ENCODE measurements around the gene MTHFR. TPM values are rescaled to one million over a fixed set of nuclear protein-coding genes. Genes with fewer than 3 reads are reported as not detected.

Gene MTHFR
- total and polyA plus RNA-seq, 4 donors, result 5.5 to 29.0 (median 18.3) TPM

DNA sequence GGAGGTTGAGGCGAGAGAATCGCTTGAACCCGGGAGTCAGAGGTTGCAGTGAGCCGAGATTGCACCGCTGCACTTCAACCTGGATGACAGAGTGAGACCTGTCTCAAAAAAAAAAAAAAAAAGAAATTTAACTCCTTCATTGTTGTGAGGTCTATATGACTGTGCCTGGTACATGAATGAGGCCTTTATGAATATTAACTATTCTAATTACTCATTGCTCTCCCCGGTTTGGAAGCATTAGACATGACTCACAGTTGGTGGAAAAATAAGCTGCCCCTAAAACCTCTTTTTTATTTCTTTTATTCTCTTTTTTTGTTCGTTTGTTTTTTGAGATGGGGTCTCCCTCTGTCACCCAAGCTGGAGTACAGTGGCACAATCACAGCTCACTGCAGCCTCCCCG is 49.7 kb upstream of the MTHFR start:
- 53% methylated on average over 8 of the region's 8 CpGs for WGBS
- no peak overlapping the region for H3K4me3 ChIP-seq (ENCODE audit: low read depth in 1 of 3, low read length in 3 of 3)
- peaks cover 0 to 17% (median under 1%) of the 10 kb centered on the region in 4 donors for H3K27me3 ChIP-seq (ENCODE audit: control insufficient read depth in 4 of 4, insufficient read depth in 4 of 4, low read length in 3 of 4)
- no peak for DNase-seq (ENCODE audit: low spot score)
- H3K9ac ChIP-seq (ENCODE audit: low read depth in 1 of 2, low read length in 2 of 2), result no peak overlapping the region
- H3K36me3 ChIP-seq (ENCODE audit: control insufficient read depth in 4 of 4, insufficient read depth in 3 of 4, low read depth in 1 of 4, low read length in 3 of 4), result no peaks in the 10 kb centered on the region
- peaks cover 0 to 4% (median 2%) of the 10 kb centered on the region in 4 donors for H3K4me1 ChIP-seq (ENCODE audit: control insufficient read depth in 4 of 4, insufficient read depth in 4 of 4, low read length in 3 of 4)
- TF ChIP-seq, protein P1, sequence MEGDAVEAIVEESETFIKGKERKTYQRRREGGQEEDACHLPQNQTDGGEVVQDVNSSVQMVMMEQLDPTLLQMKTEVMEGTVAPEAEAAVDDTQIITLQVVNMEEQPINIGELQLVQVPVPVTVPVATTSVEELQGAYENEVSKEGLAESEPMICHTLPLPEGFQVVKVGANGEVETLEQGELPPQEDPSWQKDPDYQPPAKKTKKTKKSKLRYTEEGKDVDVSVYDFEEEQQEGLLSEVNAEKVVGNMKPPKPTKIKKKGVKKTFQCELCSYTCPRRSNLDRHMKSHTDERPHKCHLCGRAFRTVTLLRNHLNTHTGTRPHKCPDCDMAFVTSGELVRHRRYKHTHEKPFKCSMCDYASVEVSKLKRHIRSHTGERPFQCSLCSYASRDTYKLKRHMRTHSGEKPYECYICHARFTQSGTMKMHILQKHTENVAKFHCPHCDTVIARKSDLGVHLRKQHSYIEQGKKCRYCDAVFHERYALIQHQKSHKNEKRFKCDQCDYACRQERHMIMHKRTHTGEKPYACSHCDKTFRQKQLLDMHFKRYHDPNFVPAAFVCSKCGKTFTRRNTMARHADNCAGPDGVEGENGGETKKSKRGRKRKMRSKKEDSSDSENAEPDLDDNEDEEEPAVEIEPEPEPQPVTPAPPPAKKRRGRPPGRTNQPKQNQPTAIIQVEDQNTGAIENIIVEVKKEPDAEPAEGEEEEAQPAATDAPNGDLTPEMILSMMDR (IDR thresholded peaks at IDR 0.05; ENCODE audit: low read depth, low read length, missing input control), result no peak
- TF ChIP-seq HNF4G (IDR thresholded peaks at IDR 0.05) (no peak), TAF1 (conservative IDR thresholded peaks at IDR 0.05) (no peak), YY1 (IDR thresholded peaks at IDR 0.05) (no peak), FOXA1 (IDR thresholded peaks at IDR 0.05) (no peak), RAD21 (IDR thresholded peaks at IDR 0.05) (no peak), SP1 (IDR thresholded peaks at IDR 0.05) (no peak)
- TF ChIP-seq, protein P2, sequence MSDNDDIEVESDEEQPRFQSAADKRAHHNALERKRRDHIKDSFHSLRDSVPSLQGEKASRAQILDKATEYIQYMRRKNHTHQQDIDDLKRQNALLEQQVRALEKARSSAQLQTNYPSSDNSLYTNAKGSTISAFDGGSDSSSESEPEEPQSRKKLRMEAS (IDR thresholded peaks at IDR 0.05), result no peak
- TF ChIP-seq, protein P3, sequence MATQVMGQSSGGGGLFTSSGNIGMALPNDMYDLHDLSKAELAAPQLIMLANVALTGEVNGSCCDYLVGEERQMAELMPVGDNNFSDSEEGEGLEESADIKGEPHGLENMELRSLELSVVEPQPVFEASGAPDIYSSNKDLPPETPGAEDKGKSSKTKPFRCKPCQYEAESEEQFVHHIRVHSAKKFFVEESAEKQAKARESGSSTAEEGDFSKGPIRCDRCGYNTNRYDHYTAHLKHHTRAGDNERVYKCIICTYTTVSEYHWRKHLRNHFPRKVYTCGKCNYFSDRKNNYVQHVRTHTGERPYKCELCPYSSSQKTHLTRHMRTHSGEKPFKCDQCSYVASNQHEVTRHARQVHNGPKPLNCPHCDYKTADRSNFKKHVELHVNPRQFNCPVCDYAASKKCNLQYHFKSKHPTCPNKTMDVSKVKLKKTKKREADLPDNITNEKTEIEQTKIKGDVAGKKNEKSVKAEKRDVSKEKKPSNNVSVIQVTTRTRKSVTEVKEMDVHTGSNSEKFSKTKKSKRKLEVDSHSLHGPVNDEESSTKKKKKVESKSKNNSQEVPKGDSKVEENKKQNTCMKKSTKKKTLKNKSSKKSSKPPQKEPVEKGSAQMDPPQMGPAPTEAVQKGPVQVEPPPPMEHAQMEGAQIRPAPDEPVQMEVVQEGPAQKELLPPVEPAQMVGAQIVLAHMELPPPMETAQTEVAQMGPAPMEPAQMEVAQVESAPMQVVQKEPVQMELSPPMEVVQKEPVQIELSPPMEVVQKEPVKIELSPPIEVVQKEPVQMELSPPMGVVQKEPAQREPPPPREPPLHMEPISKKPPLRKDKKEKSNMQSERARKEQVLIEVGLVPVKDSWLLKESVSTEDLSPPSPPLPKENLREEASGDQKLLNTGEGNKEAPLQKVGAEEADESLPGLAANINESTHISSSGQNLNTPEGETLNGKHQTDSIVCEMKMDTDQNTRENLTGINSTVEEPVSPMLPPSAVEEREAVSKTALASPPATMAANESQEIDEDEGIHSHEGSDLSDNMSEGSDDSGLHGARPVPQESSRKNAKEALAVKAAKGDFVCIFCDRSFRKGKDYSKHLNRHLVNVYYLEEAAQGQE (IDR thresholded peaks at IDR 0.05), result no peak
- TF ChIP-seq, protein P4, sequence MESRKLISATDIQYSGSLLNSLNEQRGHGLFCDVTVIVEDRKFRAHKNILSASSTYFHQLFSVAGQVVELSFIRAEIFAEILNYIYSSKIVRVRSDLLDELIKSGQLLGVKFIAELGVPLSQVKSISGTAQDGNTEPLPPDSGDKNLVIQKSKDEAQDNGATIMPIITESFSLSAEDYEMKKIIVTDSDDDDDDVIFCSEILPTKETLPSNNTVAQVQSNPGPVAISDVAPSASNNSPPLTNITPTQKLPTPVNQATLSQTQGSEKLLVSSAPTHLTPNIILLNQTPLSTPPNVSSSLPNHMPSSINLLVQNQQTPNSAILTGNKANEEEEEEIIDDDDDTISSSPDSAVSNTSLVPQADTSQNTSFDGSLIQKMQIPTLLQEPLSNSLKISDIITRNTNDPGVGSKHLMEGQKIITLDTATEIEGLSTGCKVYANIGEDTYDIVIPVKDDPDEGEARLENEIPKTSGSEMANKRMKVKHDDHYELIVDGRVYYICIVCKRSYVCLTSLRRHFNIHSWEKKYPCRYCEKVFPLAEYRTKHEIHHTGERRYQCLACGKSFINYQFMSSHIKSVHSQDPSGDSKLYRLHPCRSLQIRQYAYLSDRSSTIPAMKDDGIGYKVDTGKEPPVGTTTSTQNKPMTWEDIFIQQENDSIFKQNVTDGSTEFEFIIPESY (IDR thresholded peaks at IDR 0.05), result no peak
- no peak overlapping the region for H3K27ac ChIP-seq (ENCODE audit: low read depth in 1 of 2, low read length in 2 of 2)
- H3K9me3 ChIP-seq (ENCODE audit: control insufficient read depth in 4 of 4, low read length in 3 of 4), result no peaks in the 10 kb centered on the region

DNA sequence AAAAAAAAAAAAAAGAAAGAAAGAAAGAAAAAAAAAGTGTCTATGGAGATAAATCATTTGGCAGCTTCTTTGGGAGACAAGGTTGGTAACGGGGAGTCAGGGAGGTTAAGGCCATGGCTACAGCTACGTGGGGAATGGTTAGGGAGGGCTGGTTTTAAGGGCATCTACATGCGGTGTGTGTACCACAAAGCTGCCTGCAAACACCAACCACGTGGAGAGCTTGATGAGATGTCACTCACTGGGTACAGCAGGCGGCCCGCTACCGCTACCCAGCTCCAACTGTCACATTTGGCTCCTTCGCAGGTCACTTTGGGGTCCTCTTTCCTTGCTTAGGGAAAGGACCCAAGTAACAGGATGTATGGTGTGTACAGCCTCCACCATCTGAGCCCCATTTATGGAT is 48.8 kb upstream of the MTHFR start:
- H3K27me3 ChIP-seq (ENCODE audit: control insufficient read depth in 4 of 4, insufficient read depth in 4 of 4, low read length in 3 of 4), result peaks cover 0 to 15% (median under 1%) of the 10 kb centered on the region in 4 donors

More for the DNA sequence above, 48.8 kb upstream of the MTHFR start:
- WGBS, result 68% methylated on average over 8 of the region's 8 CpGs
- Histone ChIP-seq H3K27ac (ENCODE audit: low read depth in 1 of 2, low read length in 2 of 2) (no peak overlapping the region), H3K36me3 (ENCODE audit: control insufficient read depth in 4 of 4, insufficient read depth in 3 of 4, low read depth in 1 of 4, low read length in 3 of 4) (no peaks in the 10 kb centered on the region), H3K4me1 (ENCODE audit: control insufficient read depth in 4 of 4, insufficient read depth in 4 of 4, low read length in 3 of 4) (peaks cover 0 to 4% (median 2%) of the 10 kb centered on the region in 4 donors), H3K9ac (ENCODE audit: low read depth in 1 of 2, low read length in 2 of 2) (no peak overlapping the region), H3K9me3 (ENCODE audit: control insufficient read depth in 4 of 4, low read length in 3 of 4) (no peaks in the 10 kb centered on the region), H3K4me3 (ENCODE audit: low read depth in 1 of 3, low read length in 3 of 3) (no peak overlapping the region)
- TF ChIP-seq HNF4G (IDR thresholded peaks at IDR 0.05) (no peak), HNF4A (conservative IDR thresholded peaks at IDR 0.05) (no peak), FOXA1 (IDR thresholded peaks at IDR 0.05) (no peak), GABPA (IDR thresholded peaks at IDR 0.05 in 1 of 2, conservative IDR thresholded peaks at IDR 0.05 in 1 of 2) (no peak), TAF1 (conservative IDR thresholded peaks at IDR 0.05) (no peak), SP1 (IDR thresholded peaks at IDR 0.05) (no peak)
- TF ChIP-seq, protein P4 (IDR thresholded peaks at IDR 0.05), result no peak
- TF ChIP-seq, protein P2 (IDR thresholded peaks at IDR 0.05), result no peak
- DNase-seq (ENCODE audit: low spot score), result no peak

All from liver (tissue), 9 donors.